Measurements from ENCODE around the gene PPIE.

- TF ChIP-seq, protein P1, sequence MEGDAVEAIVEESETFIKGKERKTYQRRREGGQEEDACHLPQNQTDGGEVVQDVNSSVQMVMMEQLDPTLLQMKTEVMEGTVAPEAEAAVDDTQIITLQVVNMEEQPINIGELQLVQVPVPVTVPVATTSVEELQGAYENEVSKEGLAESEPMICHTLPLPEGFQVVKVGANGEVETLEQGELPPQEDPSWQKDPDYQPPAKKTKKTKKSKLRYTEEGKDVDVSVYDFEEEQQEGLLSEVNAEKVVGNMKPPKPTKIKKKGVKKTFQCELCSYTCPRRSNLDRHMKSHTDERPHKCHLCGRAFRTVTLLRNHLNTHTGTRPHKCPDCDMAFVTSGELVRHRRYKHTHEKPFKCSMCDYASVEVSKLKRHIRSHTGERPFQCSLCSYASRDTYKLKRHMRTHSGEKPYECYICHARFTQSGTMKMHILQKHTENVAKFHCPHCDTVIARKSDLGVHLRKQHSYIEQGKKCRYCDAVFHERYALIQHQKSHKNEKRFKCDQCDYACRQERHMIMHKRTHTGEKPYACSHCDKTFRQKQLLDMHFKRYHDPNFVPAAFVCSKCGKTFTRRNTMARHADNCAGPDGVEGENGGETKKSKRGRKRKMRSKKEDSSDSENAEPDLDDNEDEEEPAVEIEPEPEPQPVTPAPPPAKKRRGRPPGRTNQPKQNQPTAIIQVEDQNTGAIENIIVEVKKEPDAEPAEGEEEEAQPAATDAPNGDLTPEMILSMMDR (conservative IDR thresholded peaks at IDR 0.05): no peak
- no peak for TF ChIP-seq ZFX (IDR thresholded peaks at IDR 0.05)
Measured at GRCh38 chr1:39694026-39694425, 44.7 kb upstream of the PPIE start.

Data from C4-2B (cell line).